Right lobe of liver (tissue), 6 donors: ENCODE results near the gene AREL1. TPM values are rescaled to one million over a fixed set of nuclear protein-coding genes. Genes with fewer than 3 reads are reported as not detected.

Experiments used
- ATAC-seq, 4 donors: fragments of 200-7000 bp; cut with Tn5 transposase; one replicate each; pipeline ENCODE4 v1.9.1; 2020; ENCODE audit warnings: mild to moderate bottlenecking in 4 of 4, moderate library complexity in 4 of 4
- DNase-seq, 3 donors: peaks; one replicate each; pipeline ENCODE4 v3.0.0-alpha.2; 2020
- H3K27ac ChIP-seq, 3 donors: fragments of 200-600 bp; one replicate each; pipeline ENCODE4 v1.8.0; 2022
- H3K27me3 ChIP-seq, 2 donors: fragments of 200-600 bp; one replicate each; pipeline ENCODE4 v1.8.0; 2022
- H3K36me3 ChIP-seq, 4 donors: fragments of 200-600 bp; sonication (generic) in 1 of 4; one replicate each; pipeline versions ENCODE4 v1.5.1 to v1.8.0; 2017 to 2022; ENCODE audit warnings: control low read depth in 1 of 4
- H3K4me1 ChIP-seq, 4 donors: fragments of 200-600 bp; sonication (generic) in 1 of 4; one replicate each; pipeline versions ENCODE4 v1.5.1 to v1.8.0; 2017 to 2022; ENCODE audit warnings: control low read depth in 1 of 4
- H3K4me3 ChIP-seq, 3 donors: fragments of 200-600 bp; one replicate each; pipeline ENCODE4 v1.8.0; 2022
- H3K9me3 ChIP-seq, 4 donors: fragments of 200-600 bp; sonication (generic) in 1 of 4; one replicate each; pipeline versions ENCODE4 v1.5.1 to v1.8.0; 2017 to 2022; ENCODE audit warnings: control low read depth in 1 of 4
- CTCF ChIP-seq, 4 donors: fragments of 200-600 bp in 3 of 4; fragments of 450-650 bp in 1 of 4; IDR thresholded peaks; one replicate each; pipeline versions ENCODE4 v1.5.1 to v1.8.0; 2016 to 2022; ENCODE audit warnings: antibody characterized with exemption in 4 of 4, mild to moderate bottlenecking in 2 of 4
- POLR2A ChIP-seq: fragments of 450-650 bp; IDR thresholded peaks from one replicate; pipeline ENCODE4 v1.6.1; 2017; ENCODE audit warnings: antibody characterized with exemption, mild to moderate bottlenecking
- WGBS: methylation state at CpG from one replicate; pipeline ENCODE4 v1.1.6; 2018; ENCODE audit warnings: low coverage, low lambda C conversion rate; ENCODE audit not compliant: insufficient coverage; ENCODE audit errors: missing lambda C conversion rate; 5-methylcytosine and 5-hydroxymethylcytosine counted together
- intact Hi-C, 2 donors: fragments of 100-400 bp; cut with DNase I; formaldehyde crosslinking; loops; one replicate each; pipeline versions ENCODE4 v1.11.2 to v1.14.1; 2022
- total RNA-seq, 6 experiments: library from RNA; depleted of rRNA in 2 of 6; stranded (reverse); fragments of >200 nt in 2 of 6; fragmentation: NEBNext Ultra II Directional in 3 of 6; extraction: Animal tissue kit (Norgen Biotek cat#: 25700) in 3 of 6; gene quantifications; one replicate each; pipeline versions ENCODE4 v1.1.0 to v1.2.4, GENCODE V29; 2016 to 2023
- donor health status: DM: no; HTN: yes; CAD: no.
- donor health status: DM: no; HTN: no; CAD: no.
- donor health status: DM: no; HTN: no; CAD: no.
- donor health status: DM: no; HTN: yes; CAD: no.
- donor health status: DM: no; HTN: yes; CAD: no.

The AREL1 gene
- total RNA-seq, 6 experiments from 2014 or later, result 12.7 to 17.9 (median 15.9) TPM

DNA sequence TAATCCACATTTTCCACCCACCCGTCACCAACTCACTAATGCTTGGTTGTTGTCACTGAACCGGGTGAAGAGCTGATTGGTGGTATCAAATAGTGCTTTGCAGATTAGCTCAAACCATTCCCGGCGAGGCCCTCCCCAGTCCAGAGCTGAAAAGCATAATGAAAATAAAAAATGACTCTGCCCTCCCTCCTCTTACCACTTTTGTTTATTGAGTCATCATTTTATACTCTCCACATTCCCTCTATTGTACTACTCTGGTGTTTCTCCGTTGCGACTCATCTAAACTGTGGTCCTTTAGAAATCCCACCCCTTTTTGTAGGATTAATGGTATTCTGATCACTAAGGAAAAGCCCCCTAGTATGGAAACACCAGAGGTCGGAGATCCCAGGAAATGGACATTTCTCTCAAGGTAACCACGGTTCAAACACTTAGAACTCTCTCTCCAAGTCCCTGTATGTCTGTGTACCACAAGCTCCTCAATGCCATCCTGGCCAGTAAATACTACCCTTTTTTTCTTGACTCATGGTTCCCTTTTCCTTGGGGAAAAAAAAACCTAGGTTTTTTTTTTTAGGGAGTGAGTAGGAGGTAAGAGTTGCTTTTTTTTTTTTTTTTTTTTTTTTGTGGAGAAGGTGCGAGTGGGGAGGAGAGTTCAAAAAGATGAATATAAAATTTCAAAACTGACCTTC is 42.0 kb downstream of the AREL1 start:
- no peak for DNase-seq
- WGBS, result 89% methylated on average over 9 of the region's 9 CpGs

DNA sequence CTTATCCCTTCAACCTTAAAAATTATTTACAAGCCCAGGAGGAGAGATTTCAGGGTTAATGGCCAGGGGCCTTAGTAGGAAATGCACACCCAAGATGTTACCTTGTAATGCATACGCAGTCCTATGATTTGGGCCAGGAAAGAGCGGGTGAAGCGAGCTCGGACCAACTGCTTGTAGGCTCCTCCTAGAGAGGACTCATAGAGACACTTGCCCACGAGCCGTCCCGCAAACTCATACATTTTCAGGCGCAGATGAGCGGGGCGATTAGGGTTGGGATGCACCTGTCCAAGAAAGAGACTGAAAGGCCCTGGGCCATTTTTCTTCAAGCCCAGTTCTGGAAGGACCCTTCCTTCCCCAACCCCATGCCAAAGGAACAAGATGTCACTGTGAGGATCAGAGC is 43.0 kb downstream of the AREL1 start:
- no peak for ATAC-seq
- no peaks in the 10 kb centered on the region for H3K9me3 ChIP-seq
- no peak for DNase-seq
- TF ChIP-seq CTCF (IDR thresholded peaks at IDR 0.05) (no peak), POLR2A (no peak)
- H3K36me3 ChIP-seq, result peaks cover 0 to 50% (median 21%) of the 10 kb centered on the region in 4 donors
- H3K27ac ChIP-seq, result no peak overlapping the region
- no peak overlapping the region for H3K4me3 ChIP-seq
- no peaks in the 10 kb centered on the region for H3K4me1 ChIP-seq
- 79% methylated on average over 2 of the region's 10 CpGs for WGBS
- H3K27me3 ChIP-seq, result no peaks in the 10 kb centered on the region
- intact Hi-C loops, result no loop called here

More for the DNA sequence above, 42.0 kb downstream of the AREL1 start:
- Histone ChIP-seq H3K4me3 (no peak overlapping the region), H3K9me3 (no peaks in the 10 kb centered on the region), H3K27me3 (no peaks in the 10 kb centered on the region), H3K36me3 (peaks cover 0 to 59% (median 25%) of the 10 kb centered on the region in 4 donors), H3K4me1 (no peaks in the 10 kb centered on the region), H3K27ac (no peak overlapping the region)
- ATAC-seq, result no peak
- TF ChIP-seq POLR2A, result no peak
- TF ChIP-seq CTCF (IDR thresholded peaks at IDR 0.05), result no peak
- intact Hi-C loops, result no loop called here

GRCh38 chr14:74669256-74669655 is 43.6 kb downstream of the AREL1 start:
- DNase-seq (no peak), ATAC-seq (no peak)
- no peaks in the 10 kb centered on the region for H3K4me1 ChIP-seq
- 100% methylated on average over 1 of the region's 1 CpG for WGBS
- H3K27me3 ChIP-seq, result no peaks in the 10 kb centered on the region
- intact Hi-C loops, result no loop called here
- no peak for TF ChIP-seq POLR2A
- no peak for TF ChIP-seq CTCF (IDR thresholded peaks at IDR 0.05)
- no peak overlapping the region for H3K4me3 ChIP-seq
- peaks cover 0 to 46% (median 19%) of the 10 kb centered on the region in 4 donors for H3K36me3 ChIP-seq
- no peaks in the 10 kb centered on the region for H3K9me3 ChIP-seq
- H3K27ac ChIP-seq, result no peak overlapping the region

GRCh38 chr14:74667758-74668157 is 45.1 kb downstream of the AREL1 start:
- H3K27me3 ChIP-seq, result no peaks in the 10 kb centered on the region
- DNase-seq (no peak), ATAC-seq (no peak)
- intact Hi-C loops, result no loop called here
- H3K27ac ChIP-seq, result no peak overlapping the region
- peaks cover 0 to 47% (median 14%) of the 10 kb centered on the region in 4 donors for H3K36me3 ChIP-seq
- 67% methylated on average over 1 of the region's 1 CpG for WGBS
- H3K9me3 ChIP-seq, result no peaks in the 10 kb centered on the region
- no peaks in the 10 kb centered on the region for H3K4me1 ChIP-seq
- no peak overlapping the region for H3K4me3 ChIP-seq
- no peak for TF ChIP-seq CTCF (IDR thresholded peaks at IDR 0.05)
- TF ChIP-seq POLR2A, result no peak
